ENCODE results near the gene DOCK9. TPM values are rescaled to one million over a fixed set of nuclear protein-coding genes. Genes with fewer than 3 reads are reported as not detected.

Gene DOCK9
- total and polyA plus RNA-seq, 2 experiments from 2014 or later = 8.5 to 57.7 TPM

DNA sequence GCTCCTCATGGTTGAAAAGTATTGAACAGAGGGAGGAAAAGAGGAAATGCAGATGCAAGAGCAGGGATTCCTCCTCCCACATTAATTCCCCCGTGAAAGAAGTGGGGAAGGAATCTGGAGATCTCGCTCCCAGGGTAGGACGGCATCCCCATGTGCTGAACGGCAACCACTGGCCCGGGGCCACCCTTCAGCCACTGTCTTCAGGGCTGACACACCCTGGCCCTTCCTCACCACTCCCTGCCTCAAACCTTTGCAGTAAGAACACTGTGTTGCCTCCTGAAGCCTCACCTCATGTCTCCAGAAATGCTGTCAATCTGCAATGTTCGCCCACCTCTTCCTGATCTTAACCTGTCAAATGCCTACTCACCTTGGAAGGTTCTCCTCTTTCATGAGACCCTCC, 10.9 kb upstream of the DOCK9 start:
- TF ChIP-seq CREB1 (CRISPR knock-in tag; IDR thresholded peaks at IDR 0.05; ENCODE audit: low read depth) (no peak), EZH2 (IDR thresholded peaks at IDR 0.05; ENCODE audit: low read depth, unreplicated experiment) (no peak), JUNB (IDR thresholded peaks at IDR 0.05; ENCODE audit: unreplicated experiment) (no peak), NANOG (IDR thresholded peaks at IDR 0.05; ENCODE audit: borderline replicate concordance) (no peak), EZH2phosphoT487 (IDR thresholded peaks at IDR 0.05; ENCODE audit: unreplicated experiment) (no peak), POLR2AphosphoS5 (IDR thresholded peaks at IDR 0.05; ENCODE audit: low read depth) (no peak), ZNF331 (CRISPR knock-in tag; IDR thresholded peaks at IDR 0.05; ENCODE audit: low read depth) (no peak), ZNF114 (CRISPR knock-in tag; IDR thresholded peaks at IDR 0.05) (no peak), STAT1 (IDR thresholded peaks at IDR 0.05; ENCODE audit: unreplicated experiment) (no peak)
- TF ChIP-seq, protein P1, sequence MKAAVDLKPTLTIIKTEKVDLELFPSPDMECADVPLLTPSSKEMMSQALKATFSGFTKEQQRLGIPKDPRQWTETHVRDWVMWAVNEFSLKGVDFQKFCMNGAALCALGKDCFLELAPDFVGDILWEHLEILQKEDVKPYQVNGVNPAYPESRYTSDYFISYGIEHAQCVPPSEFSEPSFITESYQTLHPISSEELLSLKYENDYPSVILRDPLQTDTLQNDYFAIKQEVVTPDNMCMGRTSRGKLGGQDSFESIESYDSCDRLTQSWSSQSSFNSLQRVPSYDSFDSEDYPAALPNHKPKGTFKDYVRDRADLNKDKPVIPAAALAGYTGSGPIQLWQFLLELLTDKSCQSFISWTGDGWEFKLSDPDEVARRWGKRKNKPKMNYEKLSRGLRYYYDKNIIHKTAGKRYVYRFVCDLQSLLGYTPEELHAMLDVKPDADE (IDR thresholded peaks at IDR 0.05) = no peak
- TF ChIP-seq, protein P2, sequence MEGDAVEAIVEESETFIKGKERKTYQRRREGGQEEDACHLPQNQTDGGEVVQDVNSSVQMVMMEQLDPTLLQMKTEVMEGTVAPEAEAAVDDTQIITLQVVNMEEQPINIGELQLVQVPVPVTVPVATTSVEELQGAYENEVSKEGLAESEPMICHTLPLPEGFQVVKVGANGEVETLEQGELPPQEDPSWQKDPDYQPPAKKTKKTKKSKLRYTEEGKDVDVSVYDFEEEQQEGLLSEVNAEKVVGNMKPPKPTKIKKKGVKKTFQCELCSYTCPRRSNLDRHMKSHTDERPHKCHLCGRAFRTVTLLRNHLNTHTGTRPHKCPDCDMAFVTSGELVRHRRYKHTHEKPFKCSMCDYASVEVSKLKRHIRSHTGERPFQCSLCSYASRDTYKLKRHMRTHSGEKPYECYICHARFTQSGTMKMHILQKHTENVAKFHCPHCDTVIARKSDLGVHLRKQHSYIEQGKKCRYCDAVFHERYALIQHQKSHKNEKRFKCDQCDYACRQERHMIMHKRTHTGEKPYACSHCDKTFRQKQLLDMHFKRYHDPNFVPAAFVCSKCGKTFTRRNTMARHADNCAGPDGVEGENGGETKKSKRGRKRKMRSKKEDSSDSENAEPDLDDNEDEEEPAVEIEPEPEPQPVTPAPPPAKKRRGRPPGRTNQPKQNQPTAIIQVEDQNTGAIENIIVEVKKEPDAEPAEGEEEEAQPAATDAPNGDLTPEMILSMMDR (conservative IDR thresholded peaks at IDR 0.05; ENCODE audit: low read depth in 2 of 2) = no peak
- TF ChIP-seq, protein P3, sequence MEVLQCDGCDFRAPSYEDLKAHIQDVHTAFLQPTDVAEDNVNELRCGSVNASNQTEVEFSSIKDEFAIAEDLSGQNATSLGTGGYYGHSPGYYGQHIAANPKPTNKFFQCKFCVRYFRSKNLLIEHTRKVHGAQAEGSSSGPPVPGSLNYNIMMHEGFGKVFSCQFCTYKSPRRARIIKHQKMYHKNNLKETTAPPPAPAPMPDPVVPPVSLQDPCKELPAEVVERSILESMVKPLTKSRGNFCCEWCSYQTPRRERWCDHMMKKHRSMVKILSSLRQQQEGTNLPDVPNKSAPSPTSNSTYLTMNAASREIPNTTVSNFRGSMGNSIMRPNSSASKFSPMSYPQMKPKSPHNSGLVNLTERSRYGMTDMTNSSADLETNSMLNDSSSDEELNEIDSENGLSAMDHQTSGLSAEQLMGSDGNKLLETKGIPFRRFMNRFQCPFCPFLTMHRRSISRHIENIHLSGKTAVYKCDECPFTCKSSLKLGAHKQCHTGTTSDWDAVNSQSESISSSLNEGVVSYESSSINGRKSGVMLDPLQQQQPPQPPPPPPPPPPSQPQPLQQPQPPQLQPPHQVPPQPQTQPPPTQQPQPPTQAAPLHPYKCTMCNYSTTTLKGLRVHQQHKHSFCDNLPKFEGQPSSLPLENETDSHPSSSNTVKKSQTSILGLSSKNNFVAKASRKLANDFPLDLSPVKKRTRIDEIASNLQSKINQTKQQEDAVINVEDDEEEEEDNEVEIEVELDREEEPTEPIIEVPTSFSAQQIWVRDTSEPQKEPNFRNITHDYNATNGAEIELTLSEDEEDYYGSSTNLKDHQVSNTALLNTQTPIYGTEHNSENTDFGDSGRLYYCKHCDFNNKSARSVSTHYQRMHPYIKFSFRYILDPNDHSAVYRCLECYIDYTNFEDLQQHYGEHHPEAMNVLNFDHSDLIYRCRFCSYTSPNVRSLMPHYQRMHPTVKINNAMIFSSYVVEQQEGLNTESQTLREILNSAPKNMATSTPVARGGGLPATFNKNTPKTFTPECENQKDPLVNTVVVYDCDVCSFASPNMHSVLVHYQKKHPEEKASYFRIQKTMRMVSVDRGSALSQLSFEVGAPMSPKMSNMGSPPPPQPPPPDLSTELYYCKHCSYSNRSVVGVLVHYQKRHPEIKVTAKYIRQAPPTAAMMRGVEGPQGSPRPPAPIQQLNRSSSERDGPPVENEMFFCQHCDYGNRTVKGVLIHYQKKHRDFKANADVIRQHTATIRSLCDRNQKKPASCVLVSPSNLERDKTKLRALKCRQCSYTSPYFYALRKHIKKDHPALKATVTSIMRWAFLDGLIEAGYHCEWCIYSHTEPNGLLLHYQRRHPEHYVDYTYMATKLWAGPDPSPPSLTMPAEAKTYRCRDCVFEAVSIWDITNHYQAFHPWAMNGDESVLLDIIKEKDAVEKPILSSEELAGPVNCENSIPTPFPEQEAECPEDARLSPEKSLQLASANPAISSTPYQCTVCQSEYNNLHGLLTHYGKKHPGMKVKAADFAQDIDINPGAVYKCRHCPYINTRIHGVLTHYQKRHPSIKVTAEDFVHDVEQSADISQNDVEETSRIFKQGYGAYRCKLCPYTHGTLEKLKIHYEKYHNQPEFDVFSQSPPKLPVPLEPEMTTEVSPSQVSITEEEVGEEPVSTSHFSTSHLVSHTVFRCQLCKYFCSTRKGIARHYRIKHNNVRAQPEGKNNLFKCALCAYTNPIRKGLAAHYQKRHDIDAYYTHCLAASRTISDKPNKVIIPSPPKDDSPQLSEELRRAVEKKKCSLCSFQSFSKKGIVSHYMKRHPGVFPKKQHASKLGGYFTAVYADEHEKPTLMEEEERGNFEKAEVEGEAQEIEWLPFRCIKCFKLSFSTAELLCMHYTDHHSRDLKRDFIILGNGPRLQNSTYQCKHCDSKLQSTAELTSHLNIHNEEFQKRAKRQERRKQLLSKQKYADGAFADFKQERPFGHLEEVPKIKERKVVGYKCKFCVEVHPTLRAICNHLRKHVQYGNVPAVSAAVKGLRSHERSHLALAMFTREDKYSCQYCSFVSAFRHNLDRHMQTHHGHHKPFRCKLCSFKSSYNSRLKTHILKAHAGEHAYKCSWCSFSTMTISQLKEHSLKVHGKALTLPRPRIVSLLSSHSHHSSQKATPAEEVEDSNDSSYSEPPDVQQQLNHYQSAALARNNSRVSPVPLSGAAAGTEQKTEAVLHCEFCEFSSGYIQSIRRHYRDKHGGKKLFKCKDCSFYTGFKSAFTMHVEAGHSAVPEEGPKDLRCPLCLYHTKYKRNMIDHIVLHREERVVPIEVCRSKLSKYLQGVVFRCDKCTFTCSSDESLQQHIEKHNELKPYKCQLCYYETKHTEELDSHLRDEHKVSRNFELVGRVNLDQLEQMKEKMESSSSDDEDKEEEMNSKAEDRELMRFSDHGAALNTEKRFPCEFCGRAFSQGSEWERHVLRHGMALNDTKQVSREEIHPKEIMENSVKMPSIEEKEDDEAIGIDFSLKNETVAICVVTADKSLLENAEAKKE (CRISPR knock-in tag; IDR thresholded peaks at IDR 0.05) = no peak
- TF ChIP-seq, protein P4, sequence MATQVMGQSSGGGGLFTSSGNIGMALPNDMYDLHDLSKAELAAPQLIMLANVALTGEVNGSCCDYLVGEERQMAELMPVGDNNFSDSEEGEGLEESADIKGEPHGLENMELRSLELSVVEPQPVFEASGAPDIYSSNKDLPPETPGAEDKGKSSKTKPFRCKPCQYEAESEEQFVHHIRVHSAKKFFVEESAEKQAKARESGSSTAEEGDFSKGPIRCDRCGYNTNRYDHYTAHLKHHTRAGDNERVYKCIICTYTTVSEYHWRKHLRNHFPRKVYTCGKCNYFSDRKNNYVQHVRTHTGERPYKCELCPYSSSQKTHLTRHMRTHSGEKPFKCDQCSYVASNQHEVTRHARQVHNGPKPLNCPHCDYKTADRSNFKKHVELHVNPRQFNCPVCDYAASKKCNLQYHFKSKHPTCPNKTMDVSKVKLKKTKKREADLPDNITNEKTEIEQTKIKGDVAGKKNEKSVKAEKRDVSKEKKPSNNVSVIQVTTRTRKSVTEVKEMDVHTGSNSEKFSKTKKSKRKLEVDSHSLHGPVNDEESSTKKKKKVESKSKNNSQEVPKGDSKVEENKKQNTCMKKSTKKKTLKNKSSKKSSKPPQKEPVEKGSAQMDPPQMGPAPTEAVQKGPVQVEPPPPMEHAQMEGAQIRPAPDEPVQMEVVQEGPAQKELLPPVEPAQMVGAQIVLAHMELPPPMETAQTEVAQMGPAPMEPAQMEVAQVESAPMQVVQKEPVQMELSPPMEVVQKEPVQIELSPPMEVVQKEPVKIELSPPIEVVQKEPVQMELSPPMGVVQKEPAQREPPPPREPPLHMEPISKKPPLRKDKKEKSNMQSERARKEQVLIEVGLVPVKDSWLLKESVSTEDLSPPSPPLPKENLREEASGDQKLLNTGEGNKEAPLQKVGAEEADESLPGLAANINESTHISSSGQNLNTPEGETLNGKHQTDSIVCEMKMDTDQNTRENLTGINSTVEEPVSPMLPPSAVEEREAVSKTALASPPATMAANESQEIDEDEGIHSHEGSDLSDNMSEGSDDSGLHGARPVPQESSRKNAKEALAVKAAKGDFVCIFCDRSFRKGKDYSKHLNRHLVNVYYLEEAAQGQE (IDR thresholded peaks at IDR 0.05; ENCODE audit: unreplicated experiment) = no peak
- no peak for ATAC-seq
- peaks cover 40% of the 10 kb centered on the region for H3K4me1 Mint-ChIP-seq
- Histone ChIP-seq H3K27me3 (ENCODE audit: insufficient read depth) (no peaks in the 10 kb centered on the region), H3K4me3 (no peak overlapping the region), H3F3A (replicated peaks; ENCODE audit: low read depth) (no peaks in the 10 kb centered on the region), H3K36me3 (ENCODE audit: insufficient read depth) (no peaks in the 10 kb centered on the region), H3K4me2 (no peak overlapping the region), H3K9me2 (ENCODE audit: insufficient read depth) (no peaks in the 10 kb centered on the region), H3K4me1 (ENCODE audit: insufficient read depth) (peaks cover 18% of the 10 kb centered on the region), H3K79me2 (replicated peaks; ENCODE audit: insufficient read depth) (no peaks in the 10 kb centered on the region), H4K20me1 (replicated peaks; ENCODE audit: insufficient read depth) (no peaks in the 10 kb centered on the region), H3K27ac (ENCODE audit: low read depth) (no peak overlapping the region), H2AFZ (no peak overlapping the region)
- DNase-seq (ENCODE audit: low spot score) = no peak
- H3K36me3 Mint-ChIP-seq (ENCODE audit: low read depth) = no peaks in the 10 kb centered on the region
- H3K4me3 Mint-ChIP-seq = no peak overlapping the region
- H3K9me3 Mint-ChIP-seq = no peaks in the 10 kb centered on the region
- peaks cover 2% of the 10 kb centered on the region for H3K27me3 Mint-ChIP-seq (ENCODE audit: insufficient read depth, low read depth, poor library complexity)
- no peak overlapping the region for H3K27ac Mint-ChIP-seq
